Neural progenitor cell (in vitro differentiated cells): ENCODE data around the gene LPAR2. TPM values are rescaled to one million over a fixed set of nuclear protein-coding genes. Genes with fewer than 3 reads are reported as not detected.

Experiments used
- DNase-seq: peaks from one replicate; pipeline ENCODE4 v3.0.0-alpha.2; 2016; ENCODE audit warnings: low spot score
- H2AFZ ChIP-seq: fragments of 200-600 bp; sonication (generic); replicated peaks from 2 replicates; pipeline ENCODE4 v1.6.1; 2016; ENCODE audit warnings: antibody characterized with exemption
- H3F3A ChIP-seq: fragments of 200-600 bp; sonication (generic); 2 replicates; pipeline ENCODE4 v1.6.1; 2016; ENCODE audit warnings: antibody characterized with exemption, low read depth
- H3K27ac ChIP-seq: fragments of 200-600 bp; sonication (generic); 2 replicates; pipeline ENCODE4 v1.5.1; 2016; ENCODE audit warnings: mild to moderate bottlenecking
- H3K27me3 ChIP-seq: fragments of 200-600 bp; sonication (generic); 2 replicates; pipeline ENCODE4 v1.6.1; 2016; ENCODE audit warnings: mild to moderate bottlenecking, moderate library complexity
- H3K36me3 ChIP-seq: fragments of 200-600 bp; sonication (generic); 2 replicates; pipeline ENCODE4 v1.5.1; 2016
- H3K4me1 ChIP-seq: fragments of 200-600 bp; sonication (generic); 2 replicates; pipeline ENCODE4 v1.6.1; 2016; ENCODE audit warnings: mixed run types
- H3K4me2 ChIP-seq: fragments of 200-600 bp; sonication (generic); 2 replicates; pipeline ENCODE4 v1.6.1; 2016
- H3K4me3 ChIP-seq: fragments of 200-600 bp; sonication (generic); 2 replicates; pipeline ENCODE4 v1.5.1; 2016
- H3K79me2 ChIP-seq: fragments of 200-600 bp; sonication (generic); 2 replicates; pipeline ENCODE4 v1.6.1; 2016; ENCODE audit warnings: low read depth
- H3K9ac ChIP-seq: fragments of 200-600 bp; sonication (generic); 2 replicates; pipeline ENCODE4 v1.6.1; 2016
- H3K9me3 ChIP-seq: fragments of 200-600 bp; sonication (generic); 2 replicates; pipeline ENCODE4 v1.5.1; 2016; ENCODE audit warnings: low read depth
- H4K20me1 ChIP-seq: fragments of 200-600 bp; sonication (generic); 2 replicates; pipeline ENCODE4 v1.6.1; 2016; ENCODE audit warnings: low read depth
- H3K27ac Mint-ChIP-seq: 3 replicates; pipeline ENCODE4 v1.8.0; 2021; ENCODE audit warnings: mixed read lengths
- H3K27me3 Mint-ChIP-seq: 2 replicates; pipeline ENCODE4 v1.8.0; 2022; ENCODE audit warnings: low read depth, mild to moderate bottlenecking, inconsistent platforms, moderate library complexity, mixed read lengths; ENCODE audit not compliant: insufficient read depth
- H3K36me3 Mint-ChIP-seq: 3 replicates; pipeline ENCODE4 v1.8.0; 2021; ENCODE audit warnings: mixed read lengths
- H3K4me1 Mint-ChIP-seq: 3 replicates; pipeline ENCODE4 v1.8.0; 2021; ENCODE audit warnings: mixed read lengths
- H3K4me3 Mint-ChIP-seq: 3 replicates; pipeline ENCODE4 v1.8.0; 2021; ENCODE audit warnings: mild to moderate bottlenecking, moderate library complexity, mixed read lengths
- H3K9me3 Mint-ChIP-seq: 3 replicates; pipeline ENCODE4 v1.8.0; 2020; ENCODE audit warnings: mixed read lengths
- EZH2 ChIP-seq: fragments of 200-600 bp; sonication (generic); IDR thresholded peaks from 2 replicates; pipeline ENCODE4 v1.6.1; 2017; ENCODE audit warnings: antibody characterized with exemption, mild to moderate bottlenecking, moderate library complexity
- EZH2phosphoT487 ChIP-seq: fragments of 200-600 bp; sonication (generic); IDR thresholded peaks from 2 replicates; pipeline ENCODE4 v1.6.1; 2017; ENCODE audit warnings: antibody characterized with exemption
- total RNA-seq: library from RNA; depleted of rRNA; stranded (reverse); fragments of >200 nt; gene quantifications from 2 replicates; pipeline ENCODE4 v1.2.3, GENCODE V29; 2015; ENCODE audit warnings: low replicate concordance
- TF ChIP-seq, protein P1 (sequence below): fragments of 200-600 bp; sonication (generic); IDR thresholded peaks from 2 replicates; pipeline ENCODE4 v1.5.1; 2017; ENCODE audit warnings: antibody characterized with exemption, mild to moderate bottlenecking

Gene LPAR2
- total RNA-seq, 1 donor from 2014 or later: 21.2 TPM

DNA sequence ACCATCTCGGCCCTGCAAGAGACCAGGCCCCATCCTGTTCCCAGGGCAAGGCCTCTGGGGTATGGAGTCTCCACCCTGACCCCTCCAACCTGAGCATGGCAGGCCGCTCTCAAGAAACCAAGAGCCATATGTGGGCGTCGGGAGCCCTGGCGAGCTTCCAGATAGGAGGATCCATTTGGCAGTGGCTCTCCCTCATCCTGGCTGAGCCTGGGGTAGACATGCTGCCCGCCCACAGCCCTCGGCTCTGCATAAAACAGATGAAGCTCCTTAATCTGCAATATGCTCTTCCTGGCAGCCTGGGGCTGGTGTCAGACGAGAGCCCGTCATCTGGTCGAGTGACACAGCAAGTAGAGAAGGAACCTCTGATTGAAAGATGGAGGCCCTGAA lies 29.4 kb upstream of the LPAR2 start:
- Histone ChIP-seq H3K27me3 (no peaks in the 10 kb centered on the region), H4K20me1 (peaks cover 21% of the 10 kb centered on the region), H3F3A (peaks cover 11% of the 10 kb centered on the region), H3K4me1 (peaks cover 11% of the 10 kb centered on the region), H3K4me3 (no peak overlapping the region), H3K4me2 (no peak overlapping the region), H3K79me2 (peaks cover 31% of the 10 kb centered on the region), H3K27ac (no peak overlapping the region), H3K36me3 (no peaks in the 10 kb centered on the region), H3K9me3 (no peaks in the 10 kb centered on the region), H3K9ac (no peak overlapping the region), H2AFZ (no peak overlapping the region)
- H3K36me3 Mint-ChIP-seq: peaks cover 28% of the 10 kb centered on the region
- DNase-seq: no peak
- H3K27ac Mint-ChIP-seq: no peak overlapping the region
- H3K9me3 Mint-ChIP-seq: no peaks in the 10 kb centered on the region
- H3K4me1 Mint-ChIP-seq: peaks cover 13% of the 10 kb centered on the region
- peaks cover 6% of the 10 kb centered on the region for H3K27me3 Mint-ChIP-seq
- H3K4me3 Mint-ChIP-seq: no peak overlapping the region
- TF ChIP-seq EZH2 (no peak), EZH2phosphoT487 (no peak)
- TF ChIP-seq, protein P1, sequence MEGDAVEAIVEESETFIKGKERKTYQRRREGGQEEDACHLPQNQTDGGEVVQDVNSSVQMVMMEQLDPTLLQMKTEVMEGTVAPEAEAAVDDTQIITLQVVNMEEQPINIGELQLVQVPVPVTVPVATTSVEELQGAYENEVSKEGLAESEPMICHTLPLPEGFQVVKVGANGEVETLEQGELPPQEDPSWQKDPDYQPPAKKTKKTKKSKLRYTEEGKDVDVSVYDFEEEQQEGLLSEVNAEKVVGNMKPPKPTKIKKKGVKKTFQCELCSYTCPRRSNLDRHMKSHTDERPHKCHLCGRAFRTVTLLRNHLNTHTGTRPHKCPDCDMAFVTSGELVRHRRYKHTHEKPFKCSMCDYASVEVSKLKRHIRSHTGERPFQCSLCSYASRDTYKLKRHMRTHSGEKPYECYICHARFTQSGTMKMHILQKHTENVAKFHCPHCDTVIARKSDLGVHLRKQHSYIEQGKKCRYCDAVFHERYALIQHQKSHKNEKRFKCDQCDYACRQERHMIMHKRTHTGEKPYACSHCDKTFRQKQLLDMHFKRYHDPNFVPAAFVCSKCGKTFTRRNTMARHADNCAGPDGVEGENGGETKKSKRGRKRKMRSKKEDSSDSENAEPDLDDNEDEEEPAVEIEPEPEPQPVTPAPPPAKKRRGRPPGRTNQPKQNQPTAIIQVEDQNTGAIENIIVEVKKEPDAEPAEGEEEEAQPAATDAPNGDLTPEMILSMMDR: no peak

DNA sequence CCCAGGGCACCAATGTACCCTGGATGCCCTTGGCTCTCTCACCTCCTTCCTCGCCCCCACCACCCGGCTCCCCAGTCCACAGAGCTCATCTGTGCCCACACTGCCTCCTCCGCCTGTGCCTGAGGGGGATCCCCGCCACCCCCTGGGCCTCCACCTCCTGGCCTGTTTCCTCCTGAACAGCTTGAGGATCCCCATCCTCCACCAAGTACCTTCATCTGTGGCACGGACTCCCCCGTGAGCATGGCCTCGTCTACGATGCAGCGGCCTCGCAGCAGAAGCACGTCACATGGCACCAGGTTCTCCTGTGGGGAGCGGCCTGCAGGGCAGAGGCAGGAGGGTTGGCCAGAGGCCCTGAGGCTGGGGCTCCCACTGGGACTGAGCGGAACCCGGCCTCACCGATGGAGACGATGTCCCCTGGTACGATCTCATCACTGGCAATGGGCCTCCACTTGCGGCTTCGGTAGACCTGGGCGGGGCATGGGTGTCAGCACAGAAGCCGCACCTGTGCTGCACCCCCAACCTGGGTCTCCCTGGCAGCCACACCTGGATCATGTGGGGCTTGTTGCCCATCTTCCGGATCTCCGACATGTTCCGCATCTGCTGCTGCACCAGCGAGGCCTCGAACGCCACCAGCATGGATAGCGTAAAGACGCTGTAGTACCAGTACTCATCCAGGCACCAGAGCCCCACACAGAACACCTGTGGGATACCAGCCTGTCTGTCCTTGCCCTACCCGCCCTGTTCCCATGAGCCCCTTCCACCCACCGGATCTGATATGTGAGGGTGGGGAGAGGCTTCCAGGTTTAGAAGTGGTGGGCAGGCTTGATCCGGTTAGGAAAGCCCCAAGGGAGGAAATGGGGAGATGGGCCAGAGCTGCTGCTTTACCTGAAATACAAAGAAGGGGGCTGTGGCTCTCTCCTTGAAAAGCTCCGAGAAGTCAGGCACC lies 28.7 kb upstream of the LPAR2 start:
- no peaks in the 10 kb centered on the region for H3K36me3 ChIP-seq
- no peaks in the 10 kb centered on the region for H3K9me3 ChIP-seq

DNA sequence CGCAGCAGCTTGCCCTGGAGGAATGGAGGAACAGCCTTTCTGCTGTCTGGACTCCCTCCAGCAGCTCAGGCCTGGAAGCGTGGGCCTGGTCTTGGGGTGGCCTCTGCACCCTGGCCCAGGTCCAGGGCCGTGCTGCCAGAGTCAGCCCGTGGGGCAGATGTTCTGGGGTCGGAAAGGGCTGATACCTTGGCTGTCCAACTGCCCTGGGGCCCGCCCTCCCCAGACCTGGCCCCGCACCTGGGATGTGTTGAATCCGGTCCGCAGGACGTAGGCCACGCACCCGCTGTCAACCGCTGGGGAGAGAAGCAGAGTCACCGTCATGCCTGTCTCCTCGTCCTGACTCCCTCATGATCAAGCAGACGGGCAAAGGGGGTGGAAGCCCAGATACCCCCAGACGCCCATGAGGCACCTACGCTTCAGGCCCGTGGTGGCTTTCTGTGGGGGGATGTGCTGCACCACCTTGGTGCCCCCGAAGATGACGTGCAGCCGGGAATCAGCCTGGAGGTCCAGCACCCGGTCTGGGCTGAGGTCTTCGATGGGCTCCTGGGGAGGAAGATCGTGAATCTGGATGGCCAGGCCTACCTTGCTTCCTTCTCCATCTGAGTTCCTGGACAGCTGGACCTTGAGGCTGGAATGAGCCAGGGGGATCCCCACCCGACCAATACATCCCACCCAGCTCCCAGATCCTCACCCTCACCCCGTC lies 27.8 kb upstream of the LPAR2 start:
- TF ChIP-seq EZH2 (no peak), EZH2phosphoT487 (no peak)
- TF ChIP-seq, protein P1: no peak
- no peak overlapping the region for H3K27ac ChIP-seq
- H3K9me3 ChIP-seq: no peaks in the 10 kb centered on the region
- Mint-ChIP-seq H3K27ac (no peak overlapping the region), H3K9me3 (no peaks in the 10 kb centered on the region), H3K36me3 (peaks cover 23% of the 10 kb centered on the region), H3K27me3 (peaks cover 4% of the 10 kb centered on the region), H3K4me1 (no peaks in the 10 kb centered on the region), H3K4me3 (no peak overlapping the region)
- H3K4me2 ChIP-seq: no peak overlapping the region
- no peak overlapping the region for H2AFZ ChIP-seq
- H4K20me1 ChIP-seq: peaks cover 7% of the 10 kb centered on the region
- no peak overlapping the region for H3K9ac ChIP-seq
- no peak for DNase-seq
- H3F3A ChIP-seq: no peaks in the 10 kb centered on the region
- no peaks in the 10 kb centered on the region for H3K36me3 ChIP-seq
- peaks cover 15% of the 10 kb centered on the region for H3K79me2 ChIP-seq
- H3K4me3 ChIP-seq: no peak overlapping the region
- no peaks in the 10 kb centered on the region for H3K4me1 ChIP-seq
- H3K27me3 ChIP-seq: no peaks in the 10 kb centered on the region

More for the DNA sequence above, 28.7 kb upstream of the LPAR2 start:
- H3K36me3 Mint-ChIP-seq: peaks cover 29% of the 10 kb centered on the region
- H3K27ac Mint-ChIP-seq: no peak overlapping the region
- no peak overlapping the region for H3K4me3 Mint-ChIP-seq
- no peak overlapping the region for H3K4me3 ChIP-seq
- H3K9me3 Mint-ChIP-seq: no peaks in the 10 kb centered on the region
- no peak overlapping the region for H3K4me2 ChIP-seq
- peaks cover 6% of the 10 kb centered on the region for H3K27me3 Mint-ChIP-seq
- H3K4me1 Mint-ChIP-seq: peaks cover 6% of the 10 kb centered on the region
- peaks cover 7% of the 10 kb centered on the region for H3K4me1 ChIP-seq
- H3F3A ChIP-seq: peaks cover 5% of the 10 kb centered on the region
- DNase-seq: no peak
- TF ChIP-seq, protein P1: no peak
- TF ChIP-seq EZH2phosphoT487 (no peak), EZH2 (no peak)
- peaks cover 16% of the 10 kb centered on the region for H4K20me1 ChIP-seq
- no peak overlapping the region for H3K27ac ChIP-seq
- peaks cover 24% of the 10 kb centered on the region for H3K79me2 ChIP-seq
- H2AFZ ChIP-seq: no peak overlapping the region
- H3K27me3 ChIP-seq: no peaks in the 10 kb centered on the region
- H3K9ac ChIP-seq: no peak overlapping the region
